ENCODE measurements around the gene DENND6B.

DNA sequence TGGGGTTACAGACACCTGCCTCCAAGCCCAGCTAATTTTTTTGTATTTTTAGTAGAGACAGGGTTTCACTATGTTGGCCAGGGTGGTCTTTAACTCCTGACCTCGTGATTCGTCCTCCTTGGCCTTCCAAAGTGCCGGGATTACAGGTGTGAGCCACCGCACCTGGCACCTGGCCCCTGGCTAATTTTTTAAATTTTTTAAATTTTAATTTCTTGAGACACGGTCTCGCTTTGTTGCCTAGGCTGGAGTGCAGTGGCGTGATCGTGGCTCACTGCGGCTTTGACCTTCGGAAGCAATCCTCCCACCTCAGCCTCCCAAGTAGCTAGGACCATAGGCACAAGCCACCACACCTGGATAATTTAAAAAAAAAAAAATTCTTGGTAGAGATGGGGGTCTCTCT lies 30.9 kb upstream of the DENND6B start:
- TF ChIP-seq POLR2AphosphoS5 (IDR thresholded peaks at IDR 0.05; ENCODE audit: low read depth, low read length): no peak
- TF ChIP-seq POLR2A (IDR thresholded peaks at IDR 0.05; ENCODE audit: borderline replicate concordance, extremely low read depth, insufficient read depth, insufficient read length): no peak
- TF ChIP-seq JUND (IDR thresholded peaks at IDR 0.05): no peak
- TF ChIP-seq, protein P1, sequence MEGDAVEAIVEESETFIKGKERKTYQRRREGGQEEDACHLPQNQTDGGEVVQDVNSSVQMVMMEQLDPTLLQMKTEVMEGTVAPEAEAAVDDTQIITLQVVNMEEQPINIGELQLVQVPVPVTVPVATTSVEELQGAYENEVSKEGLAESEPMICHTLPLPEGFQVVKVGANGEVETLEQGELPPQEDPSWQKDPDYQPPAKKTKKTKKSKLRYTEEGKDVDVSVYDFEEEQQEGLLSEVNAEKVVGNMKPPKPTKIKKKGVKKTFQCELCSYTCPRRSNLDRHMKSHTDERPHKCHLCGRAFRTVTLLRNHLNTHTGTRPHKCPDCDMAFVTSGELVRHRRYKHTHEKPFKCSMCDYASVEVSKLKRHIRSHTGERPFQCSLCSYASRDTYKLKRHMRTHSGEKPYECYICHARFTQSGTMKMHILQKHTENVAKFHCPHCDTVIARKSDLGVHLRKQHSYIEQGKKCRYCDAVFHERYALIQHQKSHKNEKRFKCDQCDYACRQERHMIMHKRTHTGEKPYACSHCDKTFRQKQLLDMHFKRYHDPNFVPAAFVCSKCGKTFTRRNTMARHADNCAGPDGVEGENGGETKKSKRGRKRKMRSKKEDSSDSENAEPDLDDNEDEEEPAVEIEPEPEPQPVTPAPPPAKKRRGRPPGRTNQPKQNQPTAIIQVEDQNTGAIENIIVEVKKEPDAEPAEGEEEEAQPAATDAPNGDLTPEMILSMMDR (IDR thresholded peaks at IDR 0.05 in 2 of 3, conservative IDR thresholded peaks at IDR 0.05 in 1 of 3; ENCODE audit: borderline replicate concordance in 1 of 3, insufficient read depth in 1 of 3, low read depth in 2 of 3, low read length in 2 of 3): no peak
- TF ChIP-seq, protein P2, sequence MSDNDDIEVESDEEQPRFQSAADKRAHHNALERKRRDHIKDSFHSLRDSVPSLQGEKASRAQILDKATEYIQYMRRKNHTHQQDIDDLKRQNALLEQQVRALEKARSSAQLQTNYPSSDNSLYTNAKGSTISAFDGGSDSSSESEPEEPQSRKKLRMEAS (IDR thresholded peaks at IDR 0.05): no peak
- TF ChIP-seq SP1 (IDR thresholded peaks at IDR 0.05; ENCODE audit: low read depth): no peak
- TF ChIP-seq, protein P3, sequence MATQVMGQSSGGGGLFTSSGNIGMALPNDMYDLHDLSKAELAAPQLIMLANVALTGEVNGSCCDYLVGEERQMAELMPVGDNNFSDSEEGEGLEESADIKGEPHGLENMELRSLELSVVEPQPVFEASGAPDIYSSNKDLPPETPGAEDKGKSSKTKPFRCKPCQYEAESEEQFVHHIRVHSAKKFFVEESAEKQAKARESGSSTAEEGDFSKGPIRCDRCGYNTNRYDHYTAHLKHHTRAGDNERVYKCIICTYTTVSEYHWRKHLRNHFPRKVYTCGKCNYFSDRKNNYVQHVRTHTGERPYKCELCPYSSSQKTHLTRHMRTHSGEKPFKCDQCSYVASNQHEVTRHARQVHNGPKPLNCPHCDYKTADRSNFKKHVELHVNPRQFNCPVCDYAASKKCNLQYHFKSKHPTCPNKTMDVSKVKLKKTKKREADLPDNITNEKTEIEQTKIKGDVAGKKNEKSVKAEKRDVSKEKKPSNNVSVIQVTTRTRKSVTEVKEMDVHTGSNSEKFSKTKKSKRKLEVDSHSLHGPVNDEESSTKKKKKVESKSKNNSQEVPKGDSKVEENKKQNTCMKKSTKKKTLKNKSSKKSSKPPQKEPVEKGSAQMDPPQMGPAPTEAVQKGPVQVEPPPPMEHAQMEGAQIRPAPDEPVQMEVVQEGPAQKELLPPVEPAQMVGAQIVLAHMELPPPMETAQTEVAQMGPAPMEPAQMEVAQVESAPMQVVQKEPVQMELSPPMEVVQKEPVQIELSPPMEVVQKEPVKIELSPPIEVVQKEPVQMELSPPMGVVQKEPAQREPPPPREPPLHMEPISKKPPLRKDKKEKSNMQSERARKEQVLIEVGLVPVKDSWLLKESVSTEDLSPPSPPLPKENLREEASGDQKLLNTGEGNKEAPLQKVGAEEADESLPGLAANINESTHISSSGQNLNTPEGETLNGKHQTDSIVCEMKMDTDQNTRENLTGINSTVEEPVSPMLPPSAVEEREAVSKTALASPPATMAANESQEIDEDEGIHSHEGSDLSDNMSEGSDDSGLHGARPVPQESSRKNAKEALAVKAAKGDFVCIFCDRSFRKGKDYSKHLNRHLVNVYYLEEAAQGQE (IDR thresholded peaks at IDR 0.05; ENCODE audit: low read depth): no peak
- no peak for TF ChIP-seq EZH2phosphoT487 (IDR thresholded peaks at IDR 0.05; ENCODE audit: borderline replicate concordance)
